ENCODE data around the gene RAB31.

The RAB31 gene

DNA sequence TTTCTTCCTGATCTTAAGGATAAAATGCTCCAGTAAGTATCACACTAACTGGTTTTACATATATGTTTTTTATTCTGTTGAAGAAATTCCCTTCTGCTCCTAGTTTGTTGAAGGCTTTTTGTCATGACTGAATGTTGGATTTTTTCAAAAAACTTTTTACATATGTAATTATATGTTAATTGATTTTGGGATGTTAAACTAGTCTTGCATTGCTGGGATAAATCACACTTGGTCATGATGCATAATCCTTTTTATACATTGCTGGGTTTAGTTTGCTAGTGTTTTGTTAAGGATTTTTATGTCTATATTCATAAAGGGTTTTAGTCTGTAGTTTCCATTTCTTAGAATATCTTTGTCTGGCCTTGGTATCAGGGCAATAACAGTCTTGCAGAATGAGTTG lies 112.0 kb downstream of the RAB31 start:
- Histone ChIP-seq H3K9ac (ENCODE audit: low read depth, low read length) (no peak overlapping the region), H3K9me3 (ENCODE audit: control insufficient read depth, insufficient read depth, low read length) (no peaks in the 10 kb centered on the region), H3K36me3 (ENCODE audit: insufficient read depth, low read length) (no peaks in the 10 kb centered on the region), H3K4me1 (ENCODE audit: insufficient read depth, low read length) (no peaks in the 10 kb centered on the region)

DNA sequence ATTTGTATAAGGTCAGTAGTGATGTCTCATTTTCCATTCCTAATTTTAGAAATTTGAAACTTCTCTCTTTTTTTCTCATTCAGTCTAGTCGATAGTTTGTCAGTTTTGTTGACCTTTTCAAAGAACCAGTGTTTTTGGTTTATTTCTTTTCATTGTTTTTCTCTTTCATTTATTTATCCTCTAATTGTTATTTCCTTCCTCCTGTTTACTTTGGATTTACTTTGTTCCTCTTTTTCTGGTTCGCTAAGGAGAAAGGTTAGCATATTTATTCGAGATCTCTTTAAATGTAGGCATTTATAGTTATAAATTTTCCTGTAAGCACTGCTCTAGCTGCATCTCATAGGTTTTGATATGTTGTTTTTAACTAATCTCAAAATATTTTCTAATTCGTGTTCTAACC lies 112.6 kb downstream of the RAB31 start:
- H3K9ac ChIP-seq (ENCODE audit: low read depth, low read length), result no peak overlapping the region
- H3K9me3 ChIP-seq (ENCODE audit: control insufficient read depth, insufficient read depth, low read length), result no peaks in the 10 kb centered on the region
- no peaks in the 10 kb centered on the region for H3K36me3 ChIP-seq (ENCODE audit: insufficient read depth, low read length)
- no peaks in the 10 kb centered on the region for H3K4me1 ChIP-seq (ENCODE audit: insufficient read depth, low read length)

DNA sequence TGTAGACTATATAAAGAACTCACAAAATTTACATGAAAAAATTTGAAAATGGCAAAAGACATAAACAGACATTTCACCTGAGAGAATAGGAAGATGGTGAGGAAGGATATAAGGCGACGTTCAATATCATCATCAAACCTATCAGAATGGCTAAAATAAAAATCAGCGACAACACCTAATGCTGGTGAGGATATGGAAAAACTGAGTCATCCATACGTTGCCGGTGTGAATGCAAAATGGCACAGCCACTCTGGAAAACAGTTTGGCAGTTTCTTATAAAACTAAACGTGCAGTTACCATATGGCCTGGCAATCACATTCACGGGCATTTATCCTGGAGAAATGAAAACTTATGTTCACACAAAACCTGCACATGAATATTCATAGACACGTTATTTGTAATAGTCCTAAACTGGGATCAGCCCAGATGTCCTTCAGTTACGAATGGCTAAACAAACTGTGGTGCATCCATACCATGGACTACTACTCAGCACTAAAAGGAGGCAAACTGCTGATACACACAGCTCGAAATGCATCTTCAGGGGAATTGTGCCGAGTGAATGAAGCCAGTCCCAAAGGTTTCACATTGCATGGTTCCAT lies 114.6 kb downstream of the RAB31 start:
- Histone ChIP-seq H3K36me3 (ENCODE audit: insufficient read depth, low read length) (no peaks in the 10 kb centered on the region), H3K4me1 (ENCODE audit: insufficient read depth, low read length) (no peaks in the 10 kb centered on the region), H3K9ac (ENCODE audit: low read depth, low read length) (no peak overlapping the region), H3K9me3 (ENCODE audit: control insufficient read depth, insufficient read depth, low read length) (no peaks in the 10 kb centered on the region)

DNA sequence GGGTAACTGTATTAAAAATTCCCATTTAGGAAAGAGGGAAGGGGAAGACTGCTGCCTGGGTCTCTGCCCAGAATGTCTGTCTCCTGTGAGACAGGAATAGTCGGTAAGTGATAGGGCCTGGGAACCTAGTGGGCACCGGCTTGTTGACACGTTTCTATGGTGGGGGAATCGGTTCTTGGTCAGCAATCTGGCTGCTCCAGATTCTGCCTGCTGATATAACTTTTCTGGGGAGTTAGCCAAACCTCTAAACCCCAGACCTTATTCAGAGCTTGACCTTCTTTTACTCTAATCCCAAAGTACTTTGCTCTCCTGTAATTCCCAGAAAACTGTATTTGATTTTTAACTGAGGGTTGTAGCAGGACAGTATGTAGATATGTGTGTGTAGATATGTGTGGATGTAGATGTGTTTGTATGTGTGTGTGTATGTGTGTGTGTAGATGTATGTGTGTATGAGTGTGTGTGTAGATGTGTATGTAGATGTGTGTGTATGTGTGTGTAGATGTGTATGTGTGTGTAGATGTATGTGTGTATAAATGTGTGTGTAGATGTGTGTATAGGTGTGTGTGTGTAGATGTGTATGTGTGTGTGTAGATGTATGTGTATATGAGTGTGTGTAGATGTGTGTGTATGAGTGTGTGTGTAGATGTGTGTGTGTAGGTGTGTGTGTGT lies 115.8 kb downstream of the RAB31 start:
- Histone ChIP-seq H3K9me3 (ENCODE audit: control insufficient read depth, insufficient read depth, low read length) (no peaks in the 10 kb centered on the region), H3K9ac (ENCODE audit: low read depth, low read length) (no peak overlapping the region), H3K36me3 (ENCODE audit: insufficient read depth, low read length) (no peaks in the 10 kb centered on the region), H3K4me1 (ENCODE audit: insufficient read depth, low read length) (no peaks in the 10 kb centered on the region)

DNA sequence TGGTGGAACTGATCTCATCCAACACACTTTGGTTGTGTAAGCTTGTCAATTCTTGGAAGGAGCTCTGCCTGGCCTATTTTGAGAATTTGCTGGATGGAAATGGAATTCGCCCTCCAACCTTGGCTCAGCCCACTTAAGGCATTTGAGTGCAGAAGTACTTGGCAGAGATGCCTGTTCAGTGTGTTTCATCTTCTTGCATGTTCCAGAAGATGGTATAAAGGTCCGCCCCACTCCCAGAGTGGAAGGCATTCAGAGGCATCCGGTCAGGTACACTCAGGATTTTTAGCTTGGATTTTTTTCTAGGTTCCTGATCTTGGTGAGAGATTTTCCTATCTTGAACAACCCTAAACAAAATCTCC lies 116.4 kb downstream of the RAB31 start:
- no peaks in the 10 kb centered on the region for H3K36me3 ChIP-seq (ENCODE audit: insufficient read depth, low read length)
- H3K9me3 ChIP-seq (ENCODE audit: control insufficient read depth, insufficient read depth, low read length), result no peaks in the 10 kb centered on the region
- no peaks in the 10 kb centered on the region for H3K4me1 ChIP-seq (ENCODE audit: insufficient read depth, low read length)
- no peak overlapping the region for H3K9ac ChIP-seq (ENCODE audit: low read depth, low read length)

DNA sequence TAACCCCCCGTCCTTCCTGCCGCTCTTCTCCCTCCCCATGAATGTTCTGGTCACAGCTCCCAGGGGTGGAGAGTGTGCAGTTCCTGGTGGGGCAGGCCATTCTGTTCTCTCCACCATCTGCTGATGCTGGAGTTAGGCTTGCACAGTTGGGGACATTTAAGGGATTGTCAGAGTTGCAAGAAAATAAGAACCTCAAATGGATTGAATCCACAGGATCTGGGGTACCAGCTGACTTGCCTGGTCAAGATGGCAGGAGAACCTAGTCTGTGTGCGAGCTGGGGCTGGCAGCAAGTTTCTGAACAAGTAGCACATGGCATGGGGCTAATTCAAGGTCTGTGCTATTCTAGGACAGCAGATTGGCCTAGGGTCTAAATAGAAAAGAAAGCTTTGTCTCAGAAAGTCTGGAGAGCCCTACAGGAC lies 116.9 kb downstream of the RAB31 start:
- Histone ChIP-seq H3K9ac (ENCODE audit: low read depth, low read length) (no peak overlapping the region), H3K36me3 (ENCODE audit: insufficient read depth, low read length) (no peaks in the 10 kb centered on the region), H3K4me1 (ENCODE audit: insufficient read depth, low read length) (no peaks in the 10 kb centered on the region), H3K9me3 (ENCODE audit: control insufficient read depth, insufficient read depth, low read length) (no peaks in the 10 kb centered on the region)

DNA sequence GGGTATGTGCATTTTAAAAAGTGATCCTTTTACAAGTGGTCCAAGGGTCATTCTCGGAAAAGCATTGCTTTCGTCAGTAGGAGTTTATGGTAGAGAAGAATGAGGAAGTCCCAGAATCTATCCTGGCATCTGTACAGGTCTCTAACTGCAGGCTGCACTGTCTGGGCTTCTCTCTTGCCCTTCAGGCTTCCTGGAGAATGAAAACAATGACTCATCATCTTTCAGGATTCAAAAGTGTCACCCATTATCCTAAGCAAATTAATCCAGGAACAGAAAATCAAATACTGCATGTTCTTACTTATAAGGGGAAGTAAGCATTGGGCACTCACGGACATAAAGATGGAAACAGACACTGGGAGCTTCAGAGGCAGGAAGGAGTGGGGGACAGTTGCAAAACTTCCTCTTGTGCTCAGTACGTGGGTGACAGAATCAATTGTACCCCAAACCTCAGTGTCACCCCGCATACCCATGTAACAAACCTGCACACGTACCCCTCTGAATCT lies 117.5 kb downstream of the RAB31 start:
- H3K4me1 ChIP-seq (ENCODE audit: insufficient read depth, low read length), result no peaks in the 10 kb centered on the region
- H3K9ac ChIP-seq (ENCODE audit: low read depth, low read length), result no peak overlapping the region
- no peaks in the 10 kb centered on the region for H3K9me3 ChIP-seq (ENCODE audit: control insufficient read depth, insufficient read depth, low read length)
- no peaks in the 10 kb centered on the region for H3K36me3 ChIP-seq (ENCODE audit: insufficient read depth, low read length)

DNA sequence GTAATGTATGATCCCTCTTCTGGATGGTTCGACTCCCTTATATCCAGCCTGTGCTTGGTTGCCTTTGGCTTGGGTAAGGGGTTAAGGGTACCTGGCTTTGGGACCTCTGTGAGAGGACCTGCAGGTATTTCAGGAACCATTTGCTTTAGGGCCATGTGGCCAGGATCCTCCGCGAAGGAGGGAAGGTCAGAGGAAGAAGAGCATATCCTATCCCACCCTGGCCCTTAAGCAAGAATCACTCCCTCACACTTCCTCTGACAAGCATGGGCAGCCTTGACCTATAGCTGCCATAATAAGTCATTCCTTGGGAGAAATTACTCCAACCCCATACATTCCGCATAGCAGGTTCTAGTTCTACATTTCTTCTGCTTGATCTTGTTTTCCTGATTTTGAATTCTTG lies 118.6 kb downstream of the RAB31 start:
- Histone ChIP-seq H3K36me3 (ENCODE audit: insufficient read depth, low read length) (no peaks in the 10 kb centered on the region), H3K9ac (ENCODE audit: low read depth, low read length) (no peak overlapping the region), H3K4me1 (ENCODE audit: insufficient read depth, low read length) (no peaks in the 10 kb centered on the region), H3K9me3 (ENCODE audit: control insufficient read depth, insufficient read depth, low read length) (no peaks in the 10 kb centered on the region)

DNA sequence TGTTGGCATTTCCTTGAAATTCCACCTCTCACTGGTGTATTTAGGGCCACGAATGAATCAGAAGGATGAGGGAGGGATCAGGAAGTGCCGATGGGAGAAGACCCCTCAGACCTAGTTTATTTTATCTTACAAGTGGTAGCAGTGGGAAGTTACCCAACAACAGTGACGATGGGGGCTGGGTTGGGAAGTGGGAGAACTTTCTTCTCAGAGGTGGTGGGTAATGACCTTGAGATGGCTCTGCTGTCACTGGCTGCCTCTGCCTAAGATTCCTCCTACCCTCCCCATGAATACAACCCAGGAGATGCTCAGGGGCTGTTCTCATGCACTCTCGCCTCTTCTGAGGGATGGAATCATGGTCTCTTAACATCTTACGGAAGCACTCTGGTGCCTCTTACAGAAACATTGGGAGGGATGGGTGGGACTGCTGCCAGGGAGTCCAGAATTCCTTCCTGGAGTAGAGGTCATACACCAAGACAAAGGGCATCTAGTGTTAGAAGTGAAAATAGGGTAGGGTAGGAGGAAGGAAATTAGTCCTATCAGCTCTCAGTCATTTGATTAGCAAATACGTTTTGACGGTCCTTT lies 119.2 kb downstream of the RAB31 start:
- Histone ChIP-seq H3K36me3 (ENCODE audit: insufficient read depth, low read length) (no peaks in the 10 kb centered on the region; the same call in 1 of the 2 replicates), H3K9ac (ENCODE audit: low read depth, low read length) (no peak overlapping the region), H3K4me1 (ENCODE audit: insufficient read depth, low read length) (no peaks in the 10 kb centered on the region), H3K9me3 (ENCODE audit: control insufficient read depth, insufficient read depth, low read length) (no peaks in the 10 kb centered on the region)

DNA sequence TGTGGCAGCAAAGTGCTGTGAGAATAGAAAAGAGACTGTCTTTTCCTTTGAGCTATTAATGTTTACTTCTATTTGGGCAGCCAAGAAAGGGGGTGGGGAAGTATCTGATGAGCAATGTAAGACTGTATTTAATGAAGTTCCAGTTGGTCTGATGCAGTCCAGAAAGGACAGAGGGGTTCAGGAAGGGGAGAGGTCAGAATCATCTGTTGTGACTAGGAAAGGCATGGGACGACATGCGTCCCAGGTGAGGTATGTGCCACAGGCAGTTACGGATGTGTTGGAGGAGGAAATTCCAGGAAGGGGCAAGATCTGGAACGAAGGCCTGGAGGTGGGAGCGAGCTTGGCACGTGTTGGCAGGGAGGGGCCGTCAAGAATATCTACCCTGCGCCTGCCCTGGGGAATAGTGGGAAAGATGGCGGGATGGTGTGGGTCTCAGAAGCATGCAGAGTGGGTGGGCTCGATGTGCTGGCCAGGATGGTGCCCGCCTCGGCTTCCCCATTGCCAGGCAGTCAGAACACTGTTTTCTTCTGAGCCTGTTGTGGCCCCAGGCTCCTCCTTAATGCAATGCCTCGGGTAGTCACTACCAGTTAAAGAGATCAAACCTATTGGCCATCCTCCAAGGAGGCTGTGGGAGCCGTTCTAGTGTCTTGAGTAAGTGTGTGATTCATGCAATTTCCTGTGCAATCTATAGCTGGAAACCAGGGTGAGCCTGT lies 119.8 kb downstream of the RAB31 start:
- no peak overlapping the region for H3K9ac ChIP-seq (ENCODE audit: low read depth, low read length)
- H3K4me1 ChIP-seq (ENCODE audit: insufficient read depth, low read length), result no peaks in the 10 kb centered on the region
- no peaks in the 10 kb centered on the region for H3K9me3 ChIP-seq (ENCODE audit: control insufficient read depth, insufficient read depth, low read length)
- H3K36me3 ChIP-seq (ENCODE audit: insufficient read depth, low read length), result no peaks in the 10 kb centered on the region; the same call in 1 of the 2 replicates

DNA sequence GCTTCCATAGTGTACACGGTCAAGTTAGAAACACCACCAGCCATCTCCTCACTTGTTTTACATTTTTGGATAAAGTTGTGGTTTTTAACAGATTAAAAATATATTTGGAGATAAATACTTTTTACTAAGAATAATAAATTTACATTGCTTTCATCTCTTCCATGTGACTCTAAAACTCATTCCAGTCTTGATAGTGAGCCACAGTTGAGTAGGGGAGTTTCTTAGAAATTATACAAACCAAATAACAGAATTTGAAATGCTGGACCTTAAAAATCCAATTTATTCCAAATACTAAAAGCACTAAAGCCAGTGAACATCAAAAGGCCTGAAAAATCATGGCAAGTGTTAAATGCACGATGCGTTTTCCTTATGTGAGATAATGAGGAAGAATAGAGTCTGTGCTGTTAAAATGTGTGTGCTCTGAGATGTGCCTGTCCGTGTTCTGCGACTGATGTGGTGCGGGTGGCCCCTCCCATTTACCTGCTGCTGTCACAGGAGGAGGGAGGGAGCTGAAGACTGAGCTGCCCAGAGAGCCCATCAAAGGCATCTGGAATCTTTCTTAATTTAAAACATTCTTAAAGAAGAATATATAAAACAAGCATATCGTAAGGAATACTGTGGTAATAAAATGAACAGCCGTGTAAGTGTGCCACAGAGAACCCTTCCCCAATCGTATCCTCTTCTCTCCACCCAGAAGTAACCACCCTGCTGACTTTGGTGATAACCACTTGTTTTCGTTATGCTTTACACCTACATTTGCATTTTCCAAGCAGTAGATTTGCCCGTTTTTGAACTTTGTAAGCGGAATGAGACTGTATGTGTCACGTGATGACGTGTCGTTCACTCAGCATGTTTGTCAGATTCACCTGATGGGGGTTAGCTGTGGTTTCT lies 120.7 kb downstream of the RAB31 start:
- Histone ChIP-seq H3K4me1 (ENCODE audit: insufficient read depth, low read length) (no peaks in the 10 kb centered on the region), H3K9ac (ENCODE audit: low read depth, low read length) (no peak overlapping the region), H3K36me3 (ENCODE audit: insufficient read depth, low read length) (no peaks in the 10 kb centered on the region; the same call in 1 of the 2 replicates), H3K9me3 (ENCODE audit: control insufficient read depth, insufficient read depth, low read length) (no peaks in the 10 kb centered on the region)

DNA sequence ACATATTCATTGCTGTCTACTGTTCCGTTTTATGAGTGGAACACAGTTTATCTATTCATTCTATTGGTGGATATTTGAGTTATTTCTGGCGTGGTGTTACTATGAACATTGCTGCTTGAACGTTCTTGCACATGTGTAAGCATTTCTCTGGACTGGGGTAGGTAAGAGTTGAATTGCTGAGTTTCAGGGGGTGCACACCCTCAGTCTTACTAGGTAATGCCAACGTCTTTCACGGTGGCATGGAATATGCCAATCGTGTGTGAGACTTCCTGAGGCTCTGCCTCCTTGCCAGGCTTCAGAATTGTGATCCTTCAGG lies 121.3 kb downstream of the RAB31 start:
- Histone ChIP-seq H3K9ac (ENCODE audit: low read depth, low read length) (no peak overlapping the region), H3K36me3 (ENCODE audit: insufficient read depth, low read length) (no peaks in the 10 kb centered on the region; the same call in 1 of the 2 replicates), H3K9me3 (ENCODE audit: control insufficient read depth, insufficient read depth, low read length) (no peaks in the 10 kb centered on the region), H3K4me1 (ENCODE audit: insufficient read depth, low read length) (no peaks in the 10 kb centered on the region)

DNA sequence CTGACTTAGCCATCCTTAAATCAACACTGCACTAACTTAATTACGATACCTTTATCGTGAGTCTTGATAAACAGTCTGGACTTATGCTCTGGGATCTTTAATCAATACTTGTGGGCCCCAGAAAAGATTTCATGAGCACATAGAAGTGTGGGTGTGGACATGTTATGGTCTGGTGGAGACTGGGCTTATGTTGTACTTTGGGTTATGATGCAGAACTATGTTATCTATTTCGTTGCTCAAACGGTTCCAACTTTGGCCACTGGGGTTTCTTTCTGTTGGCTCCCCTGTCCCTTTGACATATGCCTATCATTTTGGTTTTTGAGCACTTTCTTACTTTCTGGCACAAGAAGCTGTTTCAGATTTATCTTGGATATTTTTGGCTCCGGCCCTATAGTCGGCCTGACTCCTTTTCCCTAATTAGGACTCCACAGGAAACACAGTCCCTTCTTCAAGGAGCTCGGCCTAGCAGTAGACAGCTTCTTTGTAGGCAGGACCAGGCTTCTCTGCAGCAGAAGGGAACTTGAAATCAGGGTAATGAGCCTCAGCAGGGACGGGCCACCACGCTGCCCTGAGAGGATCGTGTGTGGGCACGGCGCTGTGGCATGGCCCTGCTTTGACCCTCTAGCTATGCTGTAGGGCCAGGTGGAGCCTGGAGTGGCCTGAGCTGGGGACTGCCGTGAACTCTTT lies 123.1 kb downstream of the RAB31 start:
- H3K9ac ChIP-seq (ENCODE audit: low read depth, low read length), result no peak overlapping the region

More for the DNA sequence above, 123.1 kb downstream of the RAB31 start:
- no peaks in the 10 kb centered on the region for H3K9me3 ChIP-seq (ENCODE audit: control insufficient read depth, insufficient read depth, low read length)
- H3K36me3 ChIP-seq (ENCODE audit: insufficient read depth, low read length), result no peaks in the 10 kb centered on the region; the same call in 1 of the 2 replicates
- peaks cover 14% of the 10 kb centered on the region for H3K4me1 ChIP-seq (ENCODE audit: insufficient read depth, low read length)

Measured in ES-I3 (cell line).